KMS-11 (cell line): ENCODE results near the gene SH3BP2.

Experiments used
- H2AFZ ChIP-seq: fragments of 200-600 bp; sonication (generic); 2 replicates; pipeline ENCODE4 v1.6.1; 2016; ENCODE audit warnings: antibody characterized with exemption, mixed run types, low read depth
- H3K27ac ChIP-seq: fragments of 200-600 bp; sonication (generic); 2 replicates; pipeline ENCODE4 v1.6.1; 2016; ENCODE audit warnings: mild to moderate bottlenecking, mixed run types
- H3K27me3 ChIP-seq: fragments of 200-600 bp; sonication (generic); 2 replicates; pipeline ENCODE4 v1.6.1; 2017; ENCODE audit warnings: mild to moderate bottlenecking, low read depth, mixed run types, moderate library complexity; ENCODE audit not compliant: insufficient read depth
- H3K36me3 ChIP-seq: fragments of 200-600 bp; sonication (generic); 2 replicates; pipeline ENCODE4 v1.6.1; 2017; ENCODE audit warnings: mild to moderate bottlenecking, mixed run types; ENCODE audit not compliant: insufficient read depth
- H3K4me1 ChIP-seq: fragments of 200-600 bp; sonication (generic); 2 replicates; pipeline ENCODE4 v1.6.1; 2016; ENCODE audit warnings: mild to moderate bottlenecking, low read depth, mixed run types; ENCODE audit not compliant: poor library complexity, severe bottlenecking
- H3K4me2 ChIP-seq: fragments of 200-600 bp; sonication (generic); 2 replicates; pipeline ENCODE4 v1.7.0; 2016; ENCODE audit warnings: mild to moderate bottlenecking, mixed run types
- H3K4me3 ChIP-seq: fragments of 200-600 bp; sonication (generic); IDR thresholded peaks from 2 replicates; pipeline ENCODE4 v1.6.1; 2017; ENCODE audit warnings: low read depth, low read length, mixed read lengths; ENCODE audit not compliant: insufficient read depth
- H3K79me2 ChIP-seq: fragments of 200-600 bp; sonication (generic); 2 replicates; pipeline ENCODE4 v1.6.1; 2016; ENCODE audit warnings: low read depth, mixed run types; ENCODE audit not compliant: insufficient read depth
- H3K9ac ChIP-seq: fragments of 200-600 bp; sonication (generic); 2 replicates; pipeline ENCODE4 v1.6.1; 2016; ENCODE audit warnings: mild to moderate bottlenecking, mixed run types
- H4K20me1 ChIP-seq: fragments of 200-600 bp; sonication (generic); 2 replicates; pipeline ENCODE4 v1.6.1; 2016; ENCODE audit warnings: mild to moderate bottlenecking, mixed run types; ENCODE audit not compliant: insufficient read depth
- TF ChIP-seq, protein P1 (sequence below): fragments of 200-600 bp; sonication (generic); conservative IDR thresholded peaks from 2 replicates; pipeline ENCODE4 v1.6.1; 2017; ENCODE audit warnings: low read depth, mild to moderate bottlenecking, antibody characterized with exemption, low read length, moderate library complexity, mixed read lengths

SH3BP2 gene

GRCh38 chr4:2835978-2836377 is 43.1 kb downstream of the SH3BP2 start:
- no peaks in the 10 kb centered on the region for H3K36me3 ChIP-seq

DNA sequence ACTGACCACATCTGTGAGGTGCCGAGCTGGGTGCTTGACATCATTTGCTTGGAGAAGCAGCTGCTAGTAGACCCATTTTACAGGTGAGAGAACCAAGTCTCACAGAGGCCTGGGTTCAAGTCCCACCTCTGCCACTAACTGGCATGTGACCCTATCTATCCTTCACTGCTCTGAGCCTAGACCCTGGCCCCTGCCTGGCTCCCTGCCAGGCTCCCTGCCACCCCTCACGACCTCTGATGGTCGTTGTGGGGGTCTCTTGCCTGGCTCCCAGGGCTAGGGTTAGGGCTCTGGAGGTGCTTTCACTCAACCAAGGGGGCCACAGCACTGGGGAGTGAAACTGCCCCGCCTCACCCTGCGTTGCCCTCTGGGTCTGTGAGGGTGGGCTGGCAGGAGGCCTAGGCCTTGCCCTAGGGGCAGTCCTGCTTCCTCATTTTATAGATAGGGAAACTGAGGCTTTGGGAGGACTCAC is 43.5 kb downstream of the SH3BP2 start:
- no peak overlapping the region for H2AFZ ChIP-seq
- H3K36me3 ChIP-seq, result no peaks in the 10 kb centered on the region
- no peaks in the 10 kb centered on the region for H3K27me3 ChIP-seq
- H3K9ac ChIP-seq, result no peak overlapping the region
- no peak overlapping the region for H3K4me2 ChIP-seq
- H4K20me1 ChIP-seq, result no peaks in the 10 kb centered on the region
- no peak overlapping the region for H3K27ac ChIP-seq
- no peaks in the 10 kb centered on the region for H3K4me1 ChIP-seq
- no peak overlapping the region for H3K4me3 ChIP-seq
- no peaks in the 10 kb centered on the region for H3K79me2 ChIP-seq
- TF ChIP-seq, protein P1, sequence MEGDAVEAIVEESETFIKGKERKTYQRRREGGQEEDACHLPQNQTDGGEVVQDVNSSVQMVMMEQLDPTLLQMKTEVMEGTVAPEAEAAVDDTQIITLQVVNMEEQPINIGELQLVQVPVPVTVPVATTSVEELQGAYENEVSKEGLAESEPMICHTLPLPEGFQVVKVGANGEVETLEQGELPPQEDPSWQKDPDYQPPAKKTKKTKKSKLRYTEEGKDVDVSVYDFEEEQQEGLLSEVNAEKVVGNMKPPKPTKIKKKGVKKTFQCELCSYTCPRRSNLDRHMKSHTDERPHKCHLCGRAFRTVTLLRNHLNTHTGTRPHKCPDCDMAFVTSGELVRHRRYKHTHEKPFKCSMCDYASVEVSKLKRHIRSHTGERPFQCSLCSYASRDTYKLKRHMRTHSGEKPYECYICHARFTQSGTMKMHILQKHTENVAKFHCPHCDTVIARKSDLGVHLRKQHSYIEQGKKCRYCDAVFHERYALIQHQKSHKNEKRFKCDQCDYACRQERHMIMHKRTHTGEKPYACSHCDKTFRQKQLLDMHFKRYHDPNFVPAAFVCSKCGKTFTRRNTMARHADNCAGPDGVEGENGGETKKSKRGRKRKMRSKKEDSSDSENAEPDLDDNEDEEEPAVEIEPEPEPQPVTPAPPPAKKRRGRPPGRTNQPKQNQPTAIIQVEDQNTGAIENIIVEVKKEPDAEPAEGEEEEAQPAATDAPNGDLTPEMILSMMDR, result no peak

More at GRCh38 chr4:2835978-2836377, 43.1 kb downstream of the SH3BP2 start:
- no peak overlapping the region for H3K4me3 ChIP-seq
- H3K27me3 ChIP-seq, result no peaks in the 10 kb centered on the region
- no peak overlapping the region for H3K9ac ChIP-seq
- H3K4me2 ChIP-seq, result no peak overlapping the region
- H3K27ac ChIP-seq, result no peak overlapping the region
- H3K4me1 ChIP-seq, result no peaks in the 10 kb centered on the region
- TF ChIP-seq, protein P1, result no peak
- H3K79me2 ChIP-seq, result no peaks in the 10 kb centered on the region
- no peak overlapping the region for H2AFZ ChIP-seq
- no peaks in the 10 kb centered on the region for H4K20me1 ChIP-seq

GRCh38 chr4:2837110-2837903 is 44.4 kb downstream of the SH3BP2 start:
- TF ChIP-seq, protein P1, result no peak
- H3K27me3 ChIP-seq, result no peaks in the 10 kb centered on the region
- no peaks in the 10 kb centered on the region for H4K20me1 ChIP-seq
- no peak overlapping the region for H3K9ac ChIP-seq
- H3K4me3 ChIP-seq, result no peak overlapping the region
- H3K4me2 ChIP-seq, result no peak overlapping the region
- no peak overlapping the region for H3K27ac ChIP-seq
- no peak overlapping the region for H2AFZ ChIP-seq
- no peaks in the 10 kb centered on the region for H3K4me1 ChIP-seq
- H3K36me3 ChIP-seq, result no peaks in the 10 kb centered on the region
- H3K79me2 ChIP-seq, result no peaks in the 10 kb centered on the region

DNA sequence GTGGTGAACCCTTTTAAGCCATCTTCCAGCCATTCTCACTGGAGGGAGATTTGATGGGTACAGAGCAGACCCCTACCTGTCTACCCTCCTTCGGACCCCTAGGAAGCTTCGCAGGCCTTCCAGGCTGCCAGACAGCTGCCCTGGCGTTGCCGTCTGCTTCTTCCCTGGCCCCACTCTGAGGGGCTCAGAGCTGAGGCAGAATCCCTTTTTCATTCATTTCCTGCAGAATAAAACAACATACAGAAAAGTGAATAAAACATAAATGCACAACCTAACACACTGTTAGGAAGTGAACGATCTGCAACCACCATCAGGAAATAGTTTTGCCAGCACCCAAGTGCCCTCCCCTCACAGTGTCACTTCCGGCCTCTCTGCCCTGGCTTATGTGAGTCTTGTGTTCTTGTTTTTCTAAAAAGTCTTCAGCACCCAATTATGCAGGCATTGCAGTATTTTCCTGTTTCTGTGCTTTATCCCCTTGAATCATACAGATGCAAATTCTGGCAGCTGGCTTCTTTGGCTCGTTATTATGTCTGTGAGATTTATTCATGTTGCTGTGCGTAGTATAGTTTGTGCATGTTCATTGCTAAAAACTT is 45.1 kb downstream of the SH3BP2 start:
- Histone ChIP-seq H3K4me1 (peaks cover 6% of the 10 kb centered on the region), H3K4me2 (no peak overlapping the region), H3K4me3 (no peak overlapping the region), H3K79me2 (no peaks in the 10 kb centered on the region), H3K27me3 (no peaks in the 10 kb centered on the region), H2AFZ (no peak overlapping the region), H4K20me1 (no peaks in the 10 kb centered on the region), H3K9ac (no peak overlapping the region), H3K27ac (no peak overlapping the region), H3K36me3 (no peaks in the 10 kb centered on the region)
- TF ChIP-seq, protein P1, result no peak
